H1 (cell line): ENCODE data around the gene SPG7. TPM values are rescaled to one million over a fixed set of nuclear protein-coding genes. Genes with fewer than 3 reads are reported as not detected.

Experiments
- CTCF ChIA-PET: fragments of 300-600 bp; sonication (Branson Sonifier 250); formaldehyde crosslinking; loops from one replicate; lab custom pipeline; 2021; ENCODE audit not compliant: partially characterized antibody; lab: Charles Lee
- POLR2A ChIA-PET: fragments of 300-600 bp; sonication (Branson Sonifier 250); formaldehyde crosslinking; loops from one replicate; lab custom pipeline; 2021; ENCODE audit warnings: inconsistent platforms; ENCODE audit not compliant: partially characterized antibody; lab: Charles Lee
- DNase-seq, 2 experiments: peaks; one replicate each; pipeline versions ENCODE4 v3.0.0 to v3.0.0-alpha.2; 2010 to 2022; ENCODE audit warnings: low spot score in 2 of 2, low read depth in 1 of 2, mixed read lengths in 1 of 2
- FAIRE-seq: peaks from 2 replicates; lab custom pipeline; 2011; peaks lifted over from hg19 to GRCh38; lab: Jason Lieb, UNC
- H2AFZ ChIP-seq: 2 replicates; pipeline ENCODE4 v1.8.1; 2012; ENCODE audit warnings: low read length, inconsistent platforms
- H2AK5ac ChIP-seq: 2 replicates; pipeline ENCODE4 v1.6.1; 2013; ENCODE audit warnings: low read depth, low read length
- H2BK120ac ChIP-seq: replicated peaks from 2 replicates; pipeline ENCODE3; 2013; ENCODE audit warnings: low read depth, low read length, inconsistent platforms
- H2BK12ac ChIP-seq: 2 replicates; pipeline ENCODE4 v1.6.1; 2013; ENCODE audit warnings: low read depth, low read length
- H2BK15ac ChIP-seq: 2 replicates; pipeline ENCODE4 v1.6.1; 2013; ENCODE audit warnings: low read length
- H2BK20ac ChIP-seq: 2 replicates; pipeline ENCODE4 v1.6.1; 2013; ENCODE audit warnings: low read length
- H2BK5ac ChIP-seq: 2 replicates; pipeline ENCODE4 v1.6.1; 2013; ENCODE audit warnings: low read depth, low read length
- H3K14ac ChIP-seq: 2 replicates; pipeline ENCODE4 v1.6.1; 2013; ENCODE audit warnings: inconsistent platforms; ENCODE audit not compliant: insufficient read length
- H3K18ac ChIP-seq: 2 replicates; pipeline ENCODE4 v1.6.1; 2013; ENCODE audit warnings: low read length; ENCODE audit errors: extremely low read depth
- H3K23ac ChIP-seq: 2 replicates; pipeline ENCODE4 v1.6.1; 2013; ENCODE audit warnings: inconsistent platforms; ENCODE audit not compliant: insufficient read length
- H3K23me2 ChIP-seq: 2 replicates; pipeline ENCODE4 v1.6.1; 2013; ENCODE audit warnings: low read depth, low read length
- H3K27ac ChIP-seq: 2 replicates; pipeline ENCODE4 v1.6.1; 2011; ENCODE audit warnings: low read depth, low read length, inconsistent platforms
- H3K27me3 ChIP-seq, 4 experiments: replicated peaks in 1 of 4; 1 replicate in 1 of 4; 2 replicates in 3 of 4; pipeline versions ENCODE4 v1.6.1 to v1.8.1; 2011 to 2013; ENCODE audit warnings: low read length in 3 of 4, mild to moderate bottlenecking in 3 of 4, inconsistent platforms in 2 of 4, mixed read lengths in 2 of 4, moderate library complexity in 1 of 4; ENCODE audit not compliant: control insufficient read depth in 3 of 4, insufficient read depth in 3 of 4; ENCODE audit errors: extremely low read depth in 1 of 4
- H3K36me3 ChIP-seq, 4 experiments: 2 replicates each; pipeline versions ENCODE4 v1.6.1 to v1.8.1; 2011 to 2013; ENCODE audit warnings: mild to moderate bottlenecking in 4 of 4, low read length in 3 of 4, moderate library complexity in 2 of 4, control low read depth in 1 of 4, inconsistent platforms in 1 of 4; ENCODE audit not compliant: insufficient read depth in 4 of 4, control insufficient read depth in 2 of 4
- H3K4ac ChIP-seq: replicated peaks from 2 replicates; pipeline ENCODE3; 2013; ENCODE audit warnings: low read length, low read depth, mixed read lengths, inconsistent platforms; ENCODE audit not compliant: insufficient read length
- H3K4me1 ChIP-seq, 4 experiments: replicated peaks in 1 of 4; 1 replicate in 1 of 4; 2 replicates in 3 of 4; pipeline versions ENCODE4 v1.6.1 to v1.8.1; 2011 to 2013; ENCODE audit warnings: low read length in 3 of 4, inconsistent platforms in 2 of 4, mixed read lengths in 1 of 4; ENCODE audit not compliant: insufficient read depth in 4 of 4, control insufficient read depth in 3 of 4
- H3K4me2 ChIP-seq, 2 experiments: 2 replicates each; pipeline versions ENCODE4 v1.6.1 to v1.8.1; 2011 to 2013; ENCODE audit warnings: low read depth in 2 of 2, low read length in 2 of 2, control low read depth in 1 of 2, inconsistent platforms in 1 of 2, mild to moderate bottlenecking in 1 of 2; ENCODE audit not compliant: insufficient read depth in 1 of 2
- H3K4me3 ChIP-seq, 4 experiments: fragments of 200-600, 300-600 bp in 1 of 4; sonication (generic), shearing (Covaris generic), sonication (Bioruptor Twin) in 1 of 4; 2 replicates each; pipeline versions ENCODE4 v1.5.1 to v1.8.1; 2011 to 2016; ENCODE audit warnings: low read length in 4 of 4, low read depth in 3 of 4, control low read depth in 2 of 4, inconsistent platforms in 2 of 4, mild to moderate bottlenecking in 2 of 4, mixed read lengths in 1 of 4, moderate library complexity in 1 of 4; ENCODE audit not compliant: insufficient read depth in 2 of 4; ENCODE audit errors: extremely low read depth in 1 of 4
- H3K56ac ChIP-seq: replicated peaks from 2 replicates; pipeline ENCODE3; 2013; ENCODE audit warnings: low read depth, mild to moderate bottlenecking, mixed read lengths, low read length, inconsistent platforms; ENCODE audit not compliant: insufficient read length
- H3K79me1 ChIP-seq: 2 replicates; pipeline ENCODE4 v1.6.1; 2013; ENCODE audit warnings: low read depth, low read length, control low read depth
- H3K79me2 ChIP-seq, 2 experiments: 2 replicates each; pipeline versions ENCODE4 v1.6.1 to v1.8.1; 2012 to 2013; ENCODE audit warnings: low read length in 2 of 2, mild to moderate bottlenecking in 2 of 2, inconsistent platforms in 1 of 2; ENCODE audit not compliant: insufficient read depth in 2 of 2, control insufficient read depth in 1 of 2
- H3K9ac ChIP-seq, 4 experiments: replicated peaks in 1 of 4; 1 replicate in 1 of 4; 2 replicates in 3 of 4; pipeline versions ENCODE4 v1.6.1 to v1.8.1; 2011 to 2013; ENCODE audit warnings: low read depth in 3 of 4, low read length in 3 of 4, control low read depth in 2 of 4, mild to moderate bottlenecking in 2 of 4, moderate library complexity in 2 of 4, inconsistent platforms in 1 of 4; ENCODE audit errors: extremely low read depth in 1 of 4
- H3K9me3 ChIP-seq, 2 experiments: 2 replicates each; pipeline versions ENCODE4 v1.6.1 to v1.8.1; 2012 to 2013; ENCODE audit warnings: mild to moderate bottlenecking in 2 of 2, moderate library complexity in 2 of 2, control low read depth in 1 of 2, inconsistent platforms in 1 of 2, low read depth in 1 of 2, low read length in 1 of 2, mixed read lengths in 1 of 2; ENCODE audit not compliant: insufficient read depth in 2 of 2
- H4K20me1 ChIP-seq, 2 experiments: replicated peaks in 1 of 2; 2 replicates each; pipeline versions ENCODE3 to v1.8.1; 2011 to 2013; ENCODE audit warnings: inconsistent platforms in 2 of 2, low read length in 2 of 2, mild to moderate bottlenecking in 1 of 2; ENCODE audit not compliant: insufficient read depth in 2 of 2, control insufficient read depth in 1 of 2
- H4K5ac ChIP-seq: 2 replicates; pipeline ENCODE4 v1.6.1; 2013; ENCODE audit warnings: low read length, low read depth, mixed read lengths, inconsistent platforms; ENCODE audit not compliant: insufficient read length
- H4K8ac ChIP-seq: 2 replicates; pipeline ENCODE4 v1.8.0; 2013; ENCODE audit warnings: mild to moderate bottlenecking, moderate library complexity, low read length, inconsistent platforms; ENCODE audit not compliant: insufficient read depth; ENCODE audit errors: extremely low read depth
- H4K91ac ChIP-seq: replicated peaks from 2 replicates; pipeline ENCODE3; 2013; ENCODE audit warnings: low read length, mixed read lengths, inconsistent platforms; ENCODE audit not compliant: insufficient read length
- FOSL1 ChIP-seq: IDR thresholded peaks from 2 replicates; pipeline ENCODE4 v1.6.1; 2011; ENCODE audit warnings: mild to moderate bottlenecking, low read depth, low read length, moderate library complexity; ENCODE audit not compliant: insufficient read depth
- WGBS, 2 experiments: shearing (Covaris generic) in 1 of 2; methylation state at CpG; one replicate each; pipeline versions ENCODE4 v1.1.6 to v1.1.7; 2013 to 2015; ENCODE audit warnings: low lambda C conversion rate in 2 of 2, mixed read lengths in 2 of 2, inconsistent platforms in 1 of 2, low coverage in 1 of 2, missing lambda C conversion rate in 1 of 2; ENCODE audit not compliant: insufficient replicate concordance in 2 of 2, insufficient coverage in 1 of 2, insufficient read length in 1 of 2; ENCODE audit errors: extremely low coverage in 1 of 2, missing lambda C conversion rate in 1 of 2; 5-methylcytosine and 5-hydroxymethylcytosine counted together
- polyA plus RNA-seq, 7 experiments: library from polyadenylated mRNA; depleted of rRNA in 3 of 7; stranded (reverse) in 5 of 7; unstranded in 2 of 7; fragments of >200 nt in 5 of 7; fragments of 200-250 nt in 2 of 7; gene quantifications; 1 replicate in 5 of 7; 2 replicates in 1 of 7; 4 replicates in 1 of 7; pipeline versions ENCODE4 v1.2.1 to v1.2.3, GENCODE V29; 2011 to 2013; ENCODE audit warnings: missing spikeins in 2 of 7, mixed read lengths in 2 of 7
- total RNA-seq: library from RNA; stranded (reverse); fragmentation: NEBNext Ultra II Directional; extraction: Animal tissue kit (Norgen Biotek cat#: 25700); gene quantifications from 2 replicates; pipeline ENCODE4 v1.2.1, GENCODE V29; 2021

The SPG7 gene
- total and polyA plus RNA-seq, 2 of the 8 experiments (the other 6 are each of a cell fraction or from before 2014, with no cell fraction given), result 72.1 to 113 TPM

DNA sequence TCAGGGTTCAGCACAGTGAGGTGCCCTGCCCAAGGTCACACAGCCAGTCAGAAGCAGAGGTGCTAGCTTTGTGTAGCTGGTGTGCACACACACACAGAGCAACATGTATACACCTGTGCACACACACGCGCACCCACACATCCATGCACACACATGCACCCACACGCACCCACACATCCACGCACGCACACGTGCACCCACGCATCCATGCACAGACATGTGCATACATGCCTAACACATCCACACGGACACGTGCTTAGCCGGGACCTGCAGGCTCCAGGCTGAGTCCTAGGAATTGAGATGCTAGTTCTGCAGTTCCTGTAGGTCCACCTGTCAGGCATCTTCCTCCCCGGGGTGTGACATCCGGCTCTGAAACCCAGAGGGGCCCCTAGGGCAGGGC is 92.2 kb downstream of the SPG7 start:
- peaks cover 0 to 11% (median 9%) of the 10 kb centered on the region in 4 experiments; a peak in 5 of 7 replicates for H3K4me1 ChIP-seq
- no peaks in the 10 kb centered on the region for H3K79me2 ChIP-seq
- H2BK12ac ChIP-seq, result peak overlapping the region; percentile 85; the same call in 1 of the 2 replicates
- no peak for DNase-seq
- no peak overlapping the region for H3K4me3 ChIP-seq
- H3K79me1 ChIP-seq, result no peaks in the 10 kb centered on the region
- peaks cover 0 to 9% of the 10 kb centered on the region in 2 experiments for H4K20me1 ChIP-seq
- H2BK5ac ChIP-seq, result 0 out of 2 replicates have a peak overlapping the region, but pooled peaks have one; percentile 56
- H2BK20ac ChIP-seq, result no peak overlapping the region
- no peak for FAIRE-seq
- no peaks in the 10 kb centered on the region; a peak in 1 of 7 replicates for H3K27me3 ChIP-seq
- 95% methylated on average over 12 of the region's 12 CpGs; no CpG with 5 or more reads in 1 of the 2 experiments for WGBS, 2 experiments
- no peak for TF ChIP-seq FOSL1
- H3K23me2 ChIP-seq, result peaks cover 2% of the 10 kb centered on the region
- H4K5ac ChIP-seq, result no peak overlapping the region
- H3K4ac ChIP-seq, result peak overlapping the region; percentile 29
- H3K27ac ChIP-seq, result no peak overlapping the region
- no peak overlapping the region for H3K4me2 ChIP-seq
- no peak overlapping the region for H3K18ac ChIP-seq
- H2BK15ac ChIP-seq, result peak overlapping the region; percentile 92; the same call in 1 of the 2 replicates
- ChIA-PET POLR2A (interaction anchor here (0.9 to 1.3 kb wide), 6 partner anchors 13 to 86 kb away, joined by 3 to 5 read pairs (median 3); partner anchors contain the start of genes CDK10 and DPEP1), CTCF (interaction anchor here (0.7 to 4.8 kb wide), 23 partner anchors 9 to 106 kb away, joined by 3 to 56 read pairs (median 4); partner anchors contain the start of gene DPEP1)
- no peak overlapping the region for H3K9ac ChIP-seq
- H3K56ac ChIP-seq, result no peak overlapping the region
- H3K9me3 ChIP-seq, result no peaks in the 10 kb centered on the region
- H3K36me3 ChIP-seq, result no peaks in the 10 kb centered on the region
- H3K23ac ChIP-seq, result no peak overlapping the region
- H2AK5ac ChIP-seq, result no peak overlapping the region
- H2BK120ac ChIP-seq, result no peak overlapping the region
- H3K14ac ChIP-seq, result no peak overlapping the region
- no peak overlapping the region for H2AFZ ChIP-seq
- no peak overlapping the region for H4K91ac ChIP-seq
- no peak overlapping the region for H4K8ac ChIP-seq
